Caco-2 (cell line): ENCODE measurements around the gene SRXN1. TPM values are rescaled to one million over a fixed set of nuclear protein-coding genes. Genes with fewer than 3 reads are reported as not detected.

Experiments used
- BruUV-seq: library from RNA; stranded (reverse); fragments of 400-500 nt; replicated peaks from 2 replicates; lab custom pipeline; 2021; lab: Mats Ljungman, UMichigan
- CTCF ChIA-PET: fragments of 300-600 bp; sonication (Branson Sonifier 250); formaldehyde crosslinking; loops from one replicate; lab custom pipeline; 2022; ENCODE audit warnings: antibody characterized with exemption; lab: Charles Lee
- POLR2A ChIA-PET: fragments of 300-600 bp; sonication (Branson Sonifier 250); formaldehyde crosslinking; loops from one replicate; lab custom pipeline; 2022; ENCODE audit warnings: antibody characterized with exemption; lab: Charles Lee
- DNase-seq, 2 experiments: peaks; one replicate each; pipeline versions ENCODE4 v3.0.0 to v3.0.0-alpha.2; 2020 to 2022
- H3K27me3 ChIP-seq: replicated peaks from 2 replicates; pipeline ENCODE4 v1.6.0; 2011; ENCODE audit warnings: low read length; ENCODE audit not compliant: control insufficient read depth, insufficient read depth
- H3K36me3 ChIP-seq: 2 replicates; pipeline ENCODE4 v1.5.1; 2011; ENCODE audit warnings: low read length; ENCODE audit not compliant: control insufficient read depth, insufficient read depth
- H3K4me1 ChIP-seq: fragments of 250-450 bp; sonication (Bioruptor Pico); 2 replicates; pipeline ENCODE4 v1.5.1; 2020; ENCODE audit warnings: mild to moderate bottlenecking
- H3K4me3 ChIP-seq: 2 replicates; pipeline ENCODE4 v1.5.1; 2011; ENCODE audit warnings: low read depth, mild to moderate bottlenecking, control low read depth, low read length
- H3K9me3 ChIP-seq: fragments of 250-450 bp; sonication (Bioruptor Pico); 2 replicates; pipeline ENCODE4 v1.5.1; 2020; ENCODE audit warnings: mild to moderate bottlenecking, moderate library complexity
- H3K27ac Mint-ChIP-seq: one replicate; pipeline ENCODE4 v1.8.0; 2022; ENCODE audit warnings: mixed read lengths; ENCODE audit not compliant: unreplicated experiment
- H3K27me3 Mint-ChIP-seq: one replicate; pipeline ENCODE4 v1.8.0; 2022; ENCODE audit warnings: mixed read lengths; ENCODE audit not compliant: insufficient read depth, unreplicated experiment
- H3K36me3 Mint-ChIP-seq: one replicate; pipeline ENCODE4 v1.8.0; 2022; ENCODE audit warnings: mild to moderate bottlenecking, mixed read lengths; ENCODE audit not compliant: insufficient read depth, unreplicated experiment
- H3K4me1 Mint-ChIP-seq: one replicate; pipeline ENCODE4 v1.8.0; 2022; ENCODE audit warnings: low read depth, mixed read lengths; ENCODE audit not compliant: unreplicated experiment
- H3K4me3 Mint-ChIP-seq: one replicate; pipeline ENCODE4 v1.8.0; 2022; ENCODE audit warnings: mild to moderate bottlenecking, moderate library complexity, mixed read lengths; ENCODE audit not compliant: unreplicated experiment
- H3K9me3 Mint-ChIP-seq: one replicate; pipeline ENCODE4 v1.8.0; 2022; ENCODE audit warnings: mixed read lengths; ENCODE audit not compliant: unreplicated experiment
- CTCF ChIP-seq, 2 experiments: fragments of 200-600 bp in 1 of 2; IDR thresholded peaks; 1 replicate in 1 of 2; 2 replicates in 1 of 2; pipeline versions ENCODE4 v1.5.1 to v1.8.0; 2011 to 2022; ENCODE audit warnings: antibody characterized with exemption in 1 of 2, control low read depth in 1 of 2, inconsistent platforms in 1 of 2, low read depth in 1 of 2, low read length in 1 of 2, mild to moderate bottlenecking in 1 of 2, moderate library complexity in 1 of 2; ENCODE audit not compliant: insufficient read depth in 1 of 2, severe bottlenecking in 1 of 2, unreplicated experiment in 1 of 2
- intact Hi-C: fragments of 100-400 bp; cut with micrococcal nuclease; formaldehyde crosslinking; loops from one replicate; pipeline ENCODE4 v1.10.0; 2022; ENCODE audit not compliant: unreplicated experiment
- total RNA-seq: library from RNA; stranded (reverse); gene quantifications from 2 replicates; pipeline ENCODE4 v1.2.3, GENCODE V29; 2022

Gene SRXN1
- total RNA-seq, 1 experiment from 2014 or later, result 33.7 TPM

- TF ChIP-seq CTCF (IDR thresholded peaks at IDR 0.05; ENCODE audit: insufficient read depth in 1 of 2, low read depth in 1 of 2, low read length in 1 of 2, severe bottlenecking in 1 of 2, unreplicated experiment in 1 of 2), result no peak
- Histone ChIP-seq H3K36me3 (no peaks in the 10 kb centered on the region), H3K27me3 (peaks cover 1% of the 10 kb centered on the region; the same call in 1 of the 2 replicates), H3K9me3 (peaks cover 4% of the 10 kb centered on the region; the same call in 1 of the 2 replicates), H3K4me3 (no peak overlapping the region), H3K4me1 (no peaks in the 10 kb centered on the region)
- no TSS peak for BruUV-seq
- ChIA-PET CTCF (no interaction called here), POLR2A (no interaction called here)
- Mint-ChIP-seq H3K36me3 (no peaks in the 10 kb centered on the region), H3K4me1 (no peaks in the 10 kb centered on the region), H3K27ac (no peak overlapping the region), H3K9me3 (no peaks in the 10 kb centered on the region), H3K4me3 (no peak overlapping the region), H3K27me3 (peaks cover 21% of the 10 kb centered on the region)
- no peak for DNase-seq
- intact Hi-C loops, result no loop called here
Measured at GRCh38 chr20:692044-692443, 39.0 kb upstream of the SRXN1 start.

- intact Hi-C loops, result no loop called here
- H3K27me3 Mint-ChIP-seq, result peaks cover 17% of the 10 kb centered on the region
- no peak overlapping the region for H3K27ac Mint-ChIP-seq
- POLR2A ChIA-PET, result no interaction called here
- H3K9me3 ChIP-seq, result peaks cover 4% of the 10 kb centered on the region; the same call in 1 of the 2 replicates
- no TSS peak for BruUV-seq
- no peak for TF ChIP-seq CTCF (IDR thresholded peaks at IDR 0.05; ENCODE audit: insufficient read depth in 1 of 2, low read depth in 1 of 2, low read length in 1 of 2, severe bottlenecking in 1 of 2, unreplicated experiment in 1 of 2)
- no peaks in the 10 kb centered on the region for H3K4me1 ChIP-seq
- no peaks in the 10 kb centered on the region for H3K36me3 ChIP-seq
- H3K36me3 Mint-ChIP-seq, result no peaks in the 10 kb centered on the region
- H3K27me3 ChIP-seq, result peaks cover 1% of the 10 kb centered on the region; the same call in 1 of the 2 replicates
- H3K4me3 ChIP-seq, result no peak overlapping the region
- no peaks in the 10 kb centered on the region for H3K9me3 Mint-ChIP-seq
- H3K4me1 Mint-ChIP-seq, result no peaks in the 10 kb centered on the region
- H3K4me3 Mint-ChIP-seq, result no peak overlapping the region
- CTCF ChIA-PET, result no interaction called here
- DNase-seq, result no peak
Measured at GRCh38 chr20:689947-690346, 36.9 kb upstream of the SRXN1 start.

- ChIA-PET POLR2A (no interaction called here), CTCF (no interaction called here)
Measured at GRCh38 chr20:689348-689747, 36.3 kb upstream of the SRXN1 start.

More at GRCh38 chr20:689348-689747, 36.3 kb upstream of the SRXN1 start:
- no peaks in the 10 kb centered on the region for H3K36me3 ChIP-seq
- no TSS peak for BruUV-seq
- no peak overlapping the region for H3K4me3 ChIP-seq
- H3K27me3 Mint-ChIP-seq, result peaks cover 17% of the 10 kb centered on the region
- no peaks in the 10 kb centered on the region for H3K4me1 ChIP-seq
- no peak for DNase-seq
- peaks cover 4% of the 10 kb centered on the region; the same call in 1 of the 2 replicates for H3K9me3 ChIP-seq
- no peak overlapping the region for H3K27ac Mint-ChIP-seq
- H3K4me1 Mint-ChIP-seq, result no peaks in the 10 kb centered on the region
- no peak for TF ChIP-seq CTCF (IDR thresholded peaks at IDR 0.05; ENCODE audit: insufficient read depth in 1 of 2, low read depth in 1 of 2, low read length in 1 of 2, severe bottlenecking in 1 of 2, unreplicated experiment in 1 of 2)
- H3K4me3 Mint-ChIP-seq, result no peak overlapping the region
- peaks cover 1% of the 10 kb centered on the region; the same call in 1 of the 2 replicates for H3K27me3 ChIP-seq
- intact Hi-C loops, result no loop called here
- H3K36me3 Mint-ChIP-seq, result no peaks in the 10 kb centered on the region
- H3K9me3 Mint-ChIP-seq, result no peaks in the 10 kb centered on the region
